HEK293 (cell line): ENCODE measurements around the gene ZNF710.

ENCODE experiments used
- CTCF ChIA-PET: fragments of 350-600 bp; formaldehyde crosslinking; extraction: SDS; loops from one replicate; lab custom pipeline; 2021; ENCODE audit warnings: antibody characterized with exemption; lab: Yijun Ruan, JAX
- POLR2A ChIA-PET: fragments of 300-600 bp; formaldehyde crosslinking; extraction: SDS; loops from one replicate; lab custom pipeline; 2020; ENCODE audit warnings: antibody characterized with exemption, inconsistent platforms; lab: Yijun Ruan, JAX
- H3K27ac ChIP-seq: fragments of 200-500 bp; sonication (Bioruptor generic); 2 replicates; pipeline ENCODE4 v1.5.1; 2014; ENCODE audit warnings: low read depth, low read length, control low read depth, inconsistent platforms; ENCODE audit errors: extremely low read depth
- H3K36me3 ChIP-seq, 2 experiments: fragments of 200-500 bp in 1 of 2; sonication (Bioruptor generic) in 1 of 2; 1 replicate in 1 of 2; 2 replicates in 1 of 2; pipeline ENCODE4 v1.5.1; 2014 to 2017; ENCODE audit warnings: inconsistent platforms in 2 of 2, low read length in 2 of 2; ENCODE audit not compliant: control insufficient read depth in 2 of 2, insufficient read depth in 1 of 2
- H3K4me1 ChIP-seq: fragments of 200-500 bp; sonication (Bioruptor generic); 2 replicates; pipeline ENCODE4 v1.5.1; 2014; ENCODE audit warnings: mild to moderate bottlenecking, low read length, inconsistent platforms; ENCODE audit not compliant: control insufficient read depth, insufficient read depth
- H3K4me3 ChIP-seq: 2 replicates; pipeline ENCODE4 v1.5.1; 2011; ENCODE audit warnings: low read depth, mild to moderate bottlenecking, control low read depth, low read length, moderate library complexity
- H3K9me3 ChIP-seq: fragments of 200-500 bp; sonication (Bioruptor generic); 2 replicates; pipeline ENCODE4 v1.5.1; 2014; ENCODE audit warnings: low read depth, low read length, inconsistent platforms; ENCODE audit not compliant: control insufficient read depth, insufficient read depth
- FEZF1 ChIP-seq: fragments of 450-650 bp; formaldehyde crosslinking; IDR thresholded peaks from 2 replicates; pipeline ENCODE4 v1.5.1; 2016; ENCODE audit warnings: missing biosample characterization, missing genetic modification characterization
- HOXA7 ChIP-seq: sonication (generic); formaldehyde crosslinking; IDR thresholded peaks from 2 replicates; pipeline ENCODE4 v1.8.1; 2022; ENCODE audit warnings: missing genetic modification reagents, borderline replicate concordance
- PRDM2 ChIP-seq: fragments of 450-650 bp; formaldehyde crosslinking; IDR thresholded peaks from 2 replicates; pipeline ENCODE4 v1.5.1; 2016; ENCODE audit warnings: missing biosample characterization, missing genetic modification characterization, borderline replicate concordance
- SP2 ChIP-seq: fragments of 450-650 bp; formaldehyde crosslinking; IDR thresholded peaks from 2 replicates; pipeline ENCODE4 v1.5.1; 2016; ENCODE audit warnings: missing biosample characterization, missing genetic modification characterization
- ZNF114 ChIP-seq: fragments of 450-650 bp; formaldehyde crosslinking; IDR thresholded peaks from 2 replicates; pipeline ENCODE4 v1.5.0; 2017; ENCODE audit warnings: missing biosample characterization, missing genetic modification characterization
- ZNF132 ChIP-seq: fragments of 450-650 bp; formaldehyde crosslinking; IDR thresholded peaks from 2 replicates; pipeline ENCODE4 v1.5.1; 2017; ENCODE audit warnings: missing biosample characterization, missing genetic modification characterization, borderline replicate concordance
- ZNF138 ChIP-seq: fragments of 450-650 bp; formaldehyde crosslinking; IDR thresholded peaks from 2 replicates; pipeline ENCODE4 v1.5.1; 2016; ENCODE audit warnings: missing biosample characterization, missing genetic modification characterization, borderline replicate concordance
- ZNF16 ChIP-seq: fragments of 450-650 bp; formaldehyde crosslinking; IDR thresholded peaks from 2 replicates; pipeline ENCODE4 v1.5.1; 2016; ENCODE audit warnings: low read depth, missing biosample characterization, missing genetic modification characterization
- ZNF239 ChIP-seq: fragments of 450-650 bp; formaldehyde crosslinking; IDR thresholded peaks from 2 replicates; pipeline ENCODE4 v1.5.1; 2016; ENCODE audit warnings: missing biosample characterization, missing genetic modification characterization
- ZNF335 ChIP-seq: fragments of 450-650 bp; formaldehyde crosslinking; conservative IDR thresholded peaks from 2 replicates; pipeline ENCODE4 v1.5.1; 2016; ENCODE audit warnings: missing biosample characterization, missing genetic modification characterization
- ZNF501 ChIP-seq: fragments of 450-650 bp; formaldehyde crosslinking; IDR thresholded peaks from 2 replicates; pipeline ENCODE4 v1.5.1; 2016; ENCODE audit warnings: missing biosample characterization, missing genetic modification characterization
- ZNF549 ChIP-seq: fragments of 450-650 bp; IDR thresholded peaks from 2 replicates; pipeline ENCODE4 v1.5.1; 2018; ENCODE audit warnings: missing biosample characterization, missing genetic modification characterization, mild to moderate bottlenecking, inconsistent platforms, moderate library complexity
- ZNF561 ChIP-seq: fragments of 450-650 bp; IDR thresholded peaks from 2 replicates; pipeline ENCODE4 v1.5.1; 2018; ENCODE audit warnings: missing biosample characterization, missing genetic modification characterization, borderline replicate concordance
- ZNF701 ChIP-seq: fragments of 450-650 bp; formaldehyde crosslinking; IDR thresholded peaks from 2 replicates; pipeline ENCODE4 v1.5.1; 2016; ENCODE audit warnings: missing biosample characterization, missing genetic modification characterization
- ZNF776 ChIP-seq: fragments of 450-650 bp; formaldehyde crosslinking; IDR thresholded peaks from 2 replicates; pipeline ENCODE4 v1.5.0; 2017; ENCODE audit warnings: missing biosample characterization, missing genetic modification characterization, borderline replicate concordance
- ZNF785 ChIP-seq: fragments of 450-650 bp; formaldehyde crosslinking; IDR thresholded peaks from 2 replicates; pipeline ENCODE4 v1.5.1; 2016; ENCODE audit warnings: missing biosample characterization, missing genetic modification characterization
- ZSCAN5A ChIP-seq: fragments of 450-650 bp; formaldehyde crosslinking; IDR thresholded peaks from 2 replicates; pipeline ENCODE4 v1.5.1; 2016; ENCODE audit warnings: missing biosample characterization, missing genetic modification characterization
- ZXDB ChIP-seq: fragments of 450-650 bp; formaldehyde crosslinking; IDR thresholded peaks from 2 replicates; pipeline ENCODE4 v1.5.1; 2016; ENCODE audit warnings: missing biosample characterization, missing genetic modification characterization
- TF ChIP-seq, protein P1 (sequence below): fragments of 450-650 bp; formaldehyde crosslinking; IDR thresholded peaks from 2 replicates; pipeline ENCODE4 v1.5.1; 2016; ENCODE audit warnings: missing biosample characterization, missing genetic modification characterization

The ZNF710 gene

GRCh38 chr15:90105521-90105920 lies 104.4 kb downstream of the ZNF710 start:
- no peak overlapping the region for H3K27ac ChIP-seq
- POLR2A ChIA-PET, result interaction anchor here (0.6 to 0.7 kb wide), 2 partner anchors 14 to 40 kb away, joined by 3 read pairs; no protein-coding TSS in a partner anchor
- H3K9me3 ChIP-seq, result no peaks in the 10 kb centered on the region
- TF ChIP-seq ZNF701 (tag by site-specific recombination), result no peak
- no peak for TF ChIP-seq ZNF132
- TF ChIP-seq PRDM2, result no peak
- TF ChIP-seq ZNF114 (tag by site-specific recombination), result no peak
- no peak for TF ChIP-seq ZNF776
- no peak for TF ChIP-seq FEZF1 (tag by site-specific recombination)
- TF ChIP-seq HOXA7 (CRISPR knock-in tag), result no peak
- no peak for TF ChIP-seq ZXDB
- TF ChIP-seq SP2 (tag by site-specific recombination), result no peak
- TF ChIP-seq ZNF138, result no peak
- TF ChIP-seq ZNF549 (tag by site-specific recombination), result no peak
- TF ChIP-seq, protein P1, sequence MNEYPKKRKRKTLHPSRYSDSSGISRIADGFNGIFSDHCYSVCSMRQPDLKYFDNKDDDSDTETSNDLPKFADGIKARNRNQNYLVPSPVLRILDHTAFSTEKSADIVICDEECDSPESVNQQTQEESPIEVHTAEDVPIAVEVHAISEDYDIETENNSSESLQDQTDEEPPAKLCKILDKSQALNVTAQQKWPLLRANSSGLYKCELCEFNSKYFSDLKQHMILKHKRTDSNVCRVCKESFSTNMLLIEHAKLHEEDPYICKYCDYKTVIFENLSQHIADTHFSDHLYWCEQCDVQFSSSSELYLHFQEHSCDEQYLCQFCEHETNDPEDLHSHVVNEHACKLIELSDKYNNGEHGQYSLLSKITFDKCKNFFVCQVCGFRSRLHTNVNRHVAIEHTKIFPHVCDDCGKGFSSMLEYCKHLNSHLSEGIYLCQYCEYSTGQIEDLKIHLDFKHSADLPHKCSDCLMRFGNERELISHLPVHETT, result no peak
- TF ChIP-seq ZNF239 (tag by site-specific recombination), result no peak
- TF ChIP-seq ZNF16 (tag by site-specific recombination), result no peak
- TF ChIP-seq ZNF561, result no peak
- TF ChIP-seq ZNF335 (tag by site-specific recombination), result no peak
- no peak for TF ChIP-seq ZNF501 (tag by site-specific recombination)
- no peak for TF ChIP-seq ZNF785
- no peak for TF ChIP-seq ZSCAN5A
- H3K36me3 ChIP-seq, result no peaks in the 10 kb centered on the region
- peaks cover 9% of the 10 kb centered on the region for H3K4me1 ChIP-seq
- H3K4me3 ChIP-seq, result no peak overlapping the region
- CTCF ChIA-PET, result interaction anchor here (0.6 to 2.6 kb wide), 5 partner anchors 10 to 115 kb away, joined by 3 to 8 read pairs (median 4); no protein-coding TSS in a partner anchor
